HG02981 (cell line): ENCODE data around the gene JHY.

Experiments
- ATAC-seq: cut with Tn5 transposase; IDR thresholded peaks from one replicate; pipeline ENCODE4 v1.9.1; 2021; ENCODE audit warnings: mild to moderate bottlenecking, moderate library complexity; ENCODE audit not compliant: unreplicated experiment

Gene JHY

DNA sequence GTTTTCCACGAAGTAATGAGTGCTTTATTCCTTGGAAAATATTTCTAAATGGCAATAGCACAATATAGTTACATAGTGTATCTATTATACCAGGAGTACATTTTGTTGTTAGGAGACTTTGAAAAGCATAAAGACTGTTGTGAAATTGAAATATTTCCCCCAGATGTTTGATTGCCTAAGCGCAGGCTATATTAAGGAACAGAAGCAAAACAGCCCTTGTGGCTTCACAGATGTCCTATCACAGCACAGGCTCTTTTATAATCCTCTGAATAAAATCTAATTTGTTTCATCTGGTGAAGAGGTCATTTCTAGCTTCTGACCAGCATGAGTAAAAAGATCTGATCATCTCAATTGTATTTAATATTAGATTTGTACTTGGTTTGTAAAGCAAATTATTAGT, 50.9 kb downstream of the JHY start:
- no peak for ATAC-seq

DNA sequence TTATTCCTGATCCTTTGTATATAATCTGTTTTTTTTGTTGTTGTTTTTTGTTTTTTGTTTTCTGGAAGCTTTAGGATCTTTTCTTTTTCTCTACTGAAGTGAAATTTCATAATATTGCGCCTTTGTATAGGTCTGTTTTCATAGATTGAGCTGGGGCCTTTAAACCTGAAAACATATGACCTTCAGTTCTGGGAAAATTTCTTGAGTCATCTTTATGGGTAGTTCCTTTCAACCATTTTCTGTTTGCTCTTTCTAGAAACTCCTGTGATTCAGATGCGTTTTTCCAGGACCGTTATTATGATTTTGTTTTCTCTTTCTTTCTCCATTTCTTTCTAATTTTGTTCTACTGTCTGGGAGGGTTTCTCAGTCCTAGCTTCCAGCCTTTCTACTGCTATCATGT, 55.4 kb downstream of the JHY start:
- no peak for ATAC-seq

DNA sequence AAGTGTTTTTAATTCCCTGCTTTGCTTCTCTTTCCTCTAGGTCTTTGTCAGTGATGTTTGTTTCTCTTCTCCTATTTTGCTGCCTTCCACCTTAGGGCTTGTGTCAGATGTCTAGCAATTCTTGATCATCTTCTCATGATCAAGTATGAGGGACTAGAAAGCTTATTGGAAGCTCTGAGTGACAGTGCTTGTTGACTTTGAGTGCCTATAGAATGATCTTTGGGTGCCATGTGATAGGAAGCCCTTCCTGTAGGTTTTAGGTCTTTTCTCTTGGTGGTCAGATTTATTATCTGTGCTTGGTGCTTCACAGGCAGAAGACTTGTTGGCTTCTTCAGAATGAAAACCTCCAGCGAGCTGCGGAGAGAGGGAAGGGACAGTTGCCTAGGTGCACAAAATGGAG, 56.0 kb downstream of the JHY start:
- ATAC-seq, result no peak

DNA sequence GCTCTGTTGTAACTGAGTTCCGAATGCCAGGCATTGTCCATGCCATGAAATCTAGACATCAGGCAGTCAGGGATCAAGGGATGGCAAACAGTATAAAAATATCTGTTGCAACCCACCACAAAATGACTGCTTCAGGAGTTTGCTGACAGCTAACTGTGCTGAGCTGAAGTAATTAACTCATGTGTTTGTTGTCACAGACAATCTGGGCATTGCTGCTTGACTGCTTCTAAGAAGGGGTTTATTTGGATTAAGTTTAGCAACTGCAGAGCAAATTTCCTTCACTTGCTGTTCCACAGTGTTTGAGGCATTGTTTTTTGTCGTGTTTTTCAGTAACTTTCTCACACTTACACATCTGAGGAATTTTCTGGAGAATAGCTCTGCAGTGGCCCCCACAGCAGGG, 68.7 kb downstream of the JHY start:
- ATAC-seq, result no peak

DNA sequence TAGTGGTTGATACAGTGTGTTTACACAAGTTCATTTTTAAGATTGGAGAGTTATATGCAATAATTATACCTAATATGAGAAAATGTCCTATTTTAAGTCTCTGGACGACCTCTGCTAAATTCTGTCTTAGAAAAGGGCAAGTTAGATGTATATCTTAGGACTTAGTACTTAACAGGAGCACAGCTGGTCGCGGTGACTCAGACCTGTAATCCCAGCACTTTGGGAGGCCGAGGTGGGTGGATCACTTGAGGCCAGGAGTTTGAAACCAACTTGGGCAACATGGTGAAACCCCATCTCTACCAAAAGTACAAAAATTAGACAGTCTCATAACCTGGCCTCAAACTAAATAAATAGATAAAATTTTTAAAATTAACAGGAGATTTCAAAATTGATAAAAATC, 71.9 kb downstream of the JHY start:
- ATAC-seq, result no peak

DNA sequence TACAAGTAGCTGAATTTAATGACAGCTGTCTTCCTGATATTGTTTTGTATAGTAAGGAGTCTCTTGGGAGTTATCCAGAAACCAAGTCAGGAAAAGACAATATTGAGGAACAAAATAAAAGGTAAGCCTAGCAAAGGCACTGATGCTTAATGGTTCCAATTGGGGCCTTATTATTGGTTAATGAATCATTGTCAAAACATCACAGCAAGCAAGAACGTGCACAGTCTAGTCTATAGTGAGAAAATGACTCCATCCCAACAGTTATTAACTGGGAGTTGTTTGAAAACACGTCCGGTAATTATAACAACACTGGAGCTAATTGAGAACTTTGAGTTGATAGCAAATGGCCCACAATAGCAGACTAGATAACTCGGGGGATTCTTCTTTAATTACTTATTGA, 81.4 kb downstream of the JHY start:
- no peak for ATAC-seq

DNA sequence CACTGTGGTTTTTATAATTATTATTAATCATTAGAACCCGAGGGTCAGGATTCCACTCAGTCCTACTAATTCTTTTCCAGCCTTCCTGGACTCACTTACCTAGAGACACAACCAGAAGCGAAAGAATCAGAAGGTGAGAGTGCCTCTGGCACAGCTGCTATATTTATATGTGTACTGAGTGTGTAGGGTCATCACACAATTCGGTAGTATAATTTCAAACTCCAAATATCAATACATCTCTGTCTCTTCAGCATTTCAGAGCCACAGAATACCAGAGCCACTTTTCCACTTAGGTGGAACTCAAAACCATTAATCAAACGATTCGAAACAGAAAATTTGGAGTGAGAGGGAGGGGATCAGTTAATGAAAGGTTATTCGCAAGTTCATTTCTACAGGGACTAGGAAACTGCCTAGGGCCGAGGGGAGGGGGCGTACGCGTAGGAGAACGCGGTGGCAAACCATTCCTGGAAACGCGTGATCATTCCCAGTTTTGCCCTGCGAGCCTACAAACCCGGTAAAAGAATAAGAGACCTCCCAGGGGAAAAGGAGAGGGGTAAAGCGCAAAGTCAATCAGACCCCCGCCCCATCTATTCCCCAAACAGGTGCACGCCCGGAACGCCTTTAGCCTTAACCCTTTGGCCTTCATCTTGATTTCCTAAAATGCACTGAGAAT, 93.6 kb downstream of the JHY start:
- no peak for ATAC-seq

DNA sequence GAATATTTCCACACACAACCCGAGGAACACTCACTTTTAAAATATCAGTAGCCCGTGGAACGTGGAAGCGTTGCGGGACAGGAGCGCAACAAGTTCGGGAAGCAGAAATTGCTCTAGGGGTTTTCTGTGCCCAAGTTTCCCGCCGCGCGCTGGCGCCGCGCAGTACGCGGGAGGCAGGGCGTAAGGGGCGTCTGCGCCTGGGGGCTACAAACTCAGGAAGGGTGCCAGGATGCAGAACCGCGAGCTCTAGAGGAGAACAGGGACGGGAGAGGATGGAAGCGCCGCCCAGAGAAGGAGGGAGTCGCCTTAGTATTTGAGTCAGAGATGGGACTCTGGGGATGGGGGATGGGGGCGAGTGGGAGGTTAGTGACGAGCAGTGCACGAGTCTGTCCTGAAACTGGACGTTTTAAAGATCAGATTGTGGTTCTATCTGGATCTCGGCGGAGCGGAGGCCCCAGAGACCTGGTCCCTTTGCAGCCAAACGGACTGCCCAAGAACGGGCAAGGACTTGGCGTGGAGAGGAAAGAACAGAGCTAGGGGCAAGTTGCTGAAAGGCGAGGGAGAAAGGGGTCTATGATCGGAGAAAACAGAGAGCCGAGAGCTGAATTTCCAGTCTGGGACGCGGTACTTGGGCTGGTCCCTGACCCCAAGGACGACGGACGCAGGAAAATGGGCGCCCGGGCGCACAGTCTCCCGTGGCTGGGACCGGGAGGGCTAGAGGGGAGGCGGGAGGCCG, 94.3 kb downstream of the JHY start:
- ATAC-seq, result no peak

DNA sequence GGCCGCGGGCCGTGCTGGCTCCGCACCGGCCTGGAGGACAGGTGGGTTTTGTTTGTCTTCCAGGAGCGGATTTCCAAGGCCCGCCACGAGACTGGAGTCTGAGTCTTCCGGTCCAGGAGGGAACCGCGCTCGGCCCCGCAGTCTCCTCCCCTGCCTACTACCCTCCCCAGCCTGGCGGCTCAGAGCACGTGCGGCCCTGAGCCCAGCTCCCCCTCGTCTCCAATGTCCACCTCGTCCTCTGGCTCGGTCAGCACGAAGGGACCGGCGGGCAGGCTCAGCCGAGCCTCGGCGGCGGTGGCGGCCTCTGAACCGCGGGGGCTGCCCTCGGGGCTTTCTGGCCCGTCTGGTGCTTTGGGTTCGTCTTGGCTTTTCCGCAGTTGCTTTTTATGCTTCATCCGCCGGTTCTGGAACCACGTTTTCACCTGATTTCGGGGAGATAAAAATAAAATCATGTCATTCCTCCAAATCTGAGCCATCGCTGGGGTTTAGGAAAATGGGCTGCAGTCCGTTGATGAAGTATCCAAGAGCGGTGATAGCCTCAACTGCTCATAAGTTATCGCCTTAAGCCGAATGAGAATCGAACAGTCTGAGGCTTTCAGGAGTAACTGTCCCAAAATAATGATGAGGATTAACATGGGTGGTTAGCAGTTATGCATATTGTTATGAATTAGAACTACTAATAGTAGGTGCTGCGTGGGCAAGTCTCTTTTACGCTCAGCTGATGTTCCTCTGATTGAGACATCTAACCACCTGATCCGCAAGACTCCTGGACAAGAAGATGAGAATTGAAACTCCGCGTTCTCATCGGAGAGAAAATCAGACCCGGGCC, 95.1 kb downstream of the JHY start:
- ATAC-seq, result no peak

DNA sequence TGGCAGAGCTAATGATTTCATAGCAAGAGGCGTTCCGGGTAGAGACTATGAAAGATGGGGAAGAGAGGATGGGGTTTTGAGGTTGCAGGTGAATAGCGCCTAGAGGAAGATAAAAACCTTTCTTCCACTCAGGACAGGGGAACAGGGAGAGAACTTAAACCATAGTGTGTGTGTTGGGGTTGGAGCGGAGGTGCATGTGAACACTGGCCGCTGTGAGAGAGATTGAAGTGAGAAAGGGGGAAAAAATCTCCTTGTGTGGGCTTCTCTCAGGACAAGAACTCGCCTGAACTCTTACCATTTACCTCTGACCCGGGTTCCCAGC, 95.7 kb downstream of the JHY start:
- ATAC-seq, result no peak

DNA sequence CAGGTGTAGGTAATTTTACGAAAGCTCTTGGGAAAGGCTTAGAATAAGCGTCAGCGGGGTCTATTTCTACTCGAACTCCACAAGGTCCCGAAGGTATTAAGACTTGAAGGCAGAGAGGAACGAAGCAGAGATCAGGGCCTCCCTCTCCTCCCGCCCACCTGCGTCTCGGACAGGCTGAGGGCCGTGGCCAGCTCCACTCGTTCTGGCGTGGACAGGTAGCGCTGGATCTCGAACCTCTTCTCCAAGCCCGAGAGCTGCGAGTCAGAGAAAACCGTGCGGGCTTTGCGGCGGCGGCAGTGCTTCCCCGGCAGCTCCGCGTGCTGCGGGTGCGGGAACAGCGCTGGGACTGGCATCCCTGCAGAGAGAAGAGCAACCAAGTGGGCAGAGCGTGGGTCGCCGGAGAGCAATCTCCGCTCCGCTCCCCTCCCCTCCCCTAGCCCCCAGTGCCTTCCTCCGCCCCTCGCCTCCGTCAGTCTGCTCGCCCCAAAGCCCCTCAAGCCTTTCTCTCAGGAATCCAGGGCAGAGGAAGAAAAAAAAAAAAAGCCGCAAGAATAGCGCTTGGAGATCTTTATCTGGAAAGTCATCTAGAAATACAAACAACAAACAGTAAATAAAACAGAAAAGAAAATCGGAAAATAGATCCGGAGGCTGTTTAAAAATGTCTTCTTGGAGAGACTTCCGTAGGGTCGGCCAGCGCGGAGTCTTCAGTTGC, 96.7 kb downstream of the JHY start:
- ATAC-seq, result no peak

DNA sequence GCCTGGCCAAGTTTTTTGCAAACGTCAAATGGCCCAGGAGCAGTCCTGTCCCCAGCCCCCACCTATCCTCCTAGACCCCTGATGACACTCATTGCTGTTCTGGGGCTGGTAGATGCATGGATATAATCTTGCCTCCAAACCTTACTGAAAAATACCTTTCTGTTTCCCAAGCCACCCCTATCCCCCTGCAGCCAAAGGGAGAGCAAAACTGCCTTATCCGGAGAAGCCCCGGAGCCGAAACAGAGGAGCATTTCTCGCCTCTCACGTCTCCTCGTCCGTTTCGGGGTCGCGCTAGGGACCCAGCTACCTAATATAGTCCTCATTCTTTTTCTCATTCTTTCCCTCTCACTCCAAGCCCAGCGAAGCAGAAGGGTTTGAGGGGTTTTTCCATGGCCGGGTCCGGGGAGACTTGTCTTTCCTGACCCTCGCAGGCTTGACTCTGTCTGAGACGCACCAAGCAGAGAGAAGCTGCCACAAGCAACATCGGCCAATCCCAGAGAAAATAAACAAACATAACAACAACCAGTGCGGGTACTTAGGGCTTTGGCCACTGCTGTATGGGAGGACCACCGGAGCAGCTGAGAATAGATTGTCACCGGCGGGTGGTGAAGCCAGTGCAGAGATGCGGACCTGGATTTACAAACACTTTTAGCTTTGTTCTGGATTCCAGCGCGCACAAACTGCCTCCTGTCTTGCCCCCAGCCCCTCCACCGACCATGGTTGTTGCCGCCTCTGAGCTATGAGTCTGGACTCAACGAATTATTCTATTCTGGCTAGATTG, 97.4 kb downstream of the JHY start:
- no peak for ATAC-seq

DNA sequence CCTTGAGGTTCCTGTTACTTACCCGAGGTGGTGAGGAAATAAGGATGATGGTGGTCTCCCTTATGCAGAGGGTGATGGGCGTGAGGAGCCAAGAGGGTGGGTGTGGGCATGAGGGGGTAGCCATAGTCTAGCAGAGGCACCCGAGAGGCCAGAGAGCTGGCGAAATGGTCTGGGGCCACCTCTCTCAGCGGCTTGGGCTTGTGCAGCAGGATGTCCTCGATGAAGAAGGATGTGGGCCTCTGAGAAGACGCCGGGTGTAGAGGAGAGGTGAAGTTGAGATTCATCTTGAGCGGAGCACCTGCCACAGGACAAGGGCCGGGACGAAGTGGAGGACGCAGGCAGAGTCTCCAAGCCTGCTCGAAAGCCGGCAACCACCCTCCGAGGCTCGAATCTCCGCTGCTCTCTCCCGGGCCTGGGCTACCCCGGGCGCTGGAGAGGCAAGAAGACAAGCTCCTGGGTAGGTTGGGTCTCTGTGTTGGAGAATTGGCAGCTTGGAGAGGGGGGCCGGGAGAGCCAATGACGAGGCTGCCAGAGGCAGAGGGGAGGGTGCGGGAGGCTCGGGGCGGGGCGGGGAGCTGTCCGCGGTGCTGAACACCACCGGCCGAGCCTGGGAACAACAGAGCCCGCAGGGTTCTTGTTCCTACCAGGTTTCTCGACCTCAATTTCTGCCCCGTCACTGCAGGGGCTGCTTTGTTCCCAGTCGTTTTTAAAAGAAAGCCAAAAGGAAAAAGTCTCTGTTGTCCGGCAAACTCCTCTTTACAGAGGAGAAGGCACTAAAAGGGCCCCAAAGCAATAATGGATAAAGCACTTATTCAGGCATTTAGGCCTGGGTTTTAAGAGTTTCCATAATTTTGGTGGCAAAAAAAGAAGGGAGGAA, 99.1 kb downstream of the JHY start, which contains the start of gene BSX:
Gene BSX (minus strand): TSS at position 447 of the 877 bp plus-strand sequence. CDS start 163 bp downstream, at position 284.
- no peak for ATAC-seq

DNA sequence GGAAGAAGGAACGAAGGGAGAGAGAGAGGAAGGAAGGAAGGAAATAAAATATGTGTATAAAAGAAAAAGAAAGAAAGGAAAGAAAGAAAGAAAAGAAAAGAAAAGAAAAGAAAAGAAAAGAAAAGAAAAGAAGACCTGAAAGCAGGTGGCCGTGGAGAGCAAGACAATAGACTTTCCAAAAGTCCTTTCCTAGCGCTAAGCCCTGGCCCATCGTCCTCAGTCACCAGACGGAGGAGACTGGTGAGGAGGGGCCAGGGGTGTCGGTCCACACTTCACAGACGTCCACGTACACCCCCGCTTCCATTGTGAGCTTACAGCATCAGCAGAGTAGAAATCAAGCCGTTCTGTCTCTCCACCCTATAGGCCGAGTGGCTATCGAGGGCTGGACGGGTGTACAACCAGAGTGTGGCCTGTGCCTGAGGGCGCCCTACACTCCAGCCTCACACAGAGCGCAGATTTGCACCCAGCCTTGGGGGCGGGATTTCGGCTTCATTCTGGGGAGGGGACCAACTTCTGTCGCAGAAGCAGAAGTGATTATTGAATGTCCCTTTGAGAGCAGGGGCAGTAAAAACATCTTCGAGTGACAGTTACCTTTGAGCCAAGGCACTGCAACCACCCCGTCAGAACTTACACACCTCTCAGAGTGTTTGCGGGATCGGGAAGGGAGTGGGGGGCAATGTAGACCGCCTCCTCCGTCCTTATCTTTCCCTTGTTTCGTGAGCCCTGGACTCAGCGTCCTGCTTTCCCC, 101.1 kb downstream of the JHY start:
- no peak for ATAC-seq

DNA sequence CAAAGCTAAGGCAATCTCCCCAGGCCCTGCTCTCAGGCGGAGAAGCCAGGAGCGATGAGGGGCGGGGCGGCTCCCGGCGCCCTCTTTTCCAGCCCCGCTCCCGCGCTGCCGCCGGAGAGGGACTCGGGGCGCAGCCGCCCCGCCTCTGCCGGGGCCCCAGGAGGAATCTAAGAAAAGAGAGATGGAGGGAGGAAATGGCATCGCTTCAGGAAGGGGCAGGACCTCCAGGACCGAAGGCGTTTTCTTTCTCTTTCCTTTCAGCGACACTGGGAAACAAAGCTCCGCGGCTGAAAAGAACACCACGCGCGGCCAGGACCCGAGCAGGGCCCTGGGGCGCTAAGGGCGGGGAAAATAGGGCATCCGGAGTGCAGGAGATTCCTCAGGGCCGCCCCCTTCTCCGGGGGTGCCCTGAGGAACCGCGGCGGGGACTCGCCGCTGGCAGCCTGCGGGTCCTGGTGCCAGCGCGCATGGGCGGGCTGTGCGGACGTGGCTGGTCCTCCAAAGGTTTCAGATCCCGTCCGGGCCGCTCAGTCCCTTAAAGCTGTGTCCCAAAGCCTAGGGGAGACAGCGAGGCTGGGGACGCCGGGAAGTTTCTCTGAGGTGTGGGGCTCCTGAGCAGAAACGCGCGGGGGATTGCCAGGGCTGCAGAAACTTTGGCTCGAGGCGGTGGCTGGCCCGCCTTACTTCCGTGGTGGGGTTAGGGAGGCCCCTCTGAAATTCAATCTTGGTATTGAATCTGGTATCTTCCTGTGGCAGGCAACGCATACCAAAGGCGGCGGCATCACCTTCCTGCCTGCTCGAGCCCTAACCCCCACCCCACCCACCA, 101.8 kb downstream of the JHY start:
- ATAC-seq, result no peak

DNA sequence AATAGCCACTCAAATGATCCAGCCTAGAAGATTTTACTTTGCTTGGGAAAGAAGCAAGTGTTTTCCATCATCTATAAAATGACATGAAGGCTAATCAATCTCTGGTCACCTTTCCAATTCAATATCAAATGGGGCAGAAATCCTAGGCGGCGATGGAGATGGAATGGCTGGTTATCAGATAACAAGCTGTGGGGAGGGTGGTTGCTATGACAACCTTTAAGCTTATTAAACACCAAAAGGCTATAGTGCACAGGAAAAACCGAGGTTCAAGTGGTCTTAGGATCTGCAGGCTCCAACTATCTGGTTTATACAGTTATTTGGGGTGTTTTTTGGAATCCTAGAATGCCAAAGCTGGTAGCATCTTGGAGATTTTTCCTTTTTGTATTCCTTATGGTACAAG, 113.0 kb downstream of the JHY start:
- no peak for ATAC-seq

DNA sequence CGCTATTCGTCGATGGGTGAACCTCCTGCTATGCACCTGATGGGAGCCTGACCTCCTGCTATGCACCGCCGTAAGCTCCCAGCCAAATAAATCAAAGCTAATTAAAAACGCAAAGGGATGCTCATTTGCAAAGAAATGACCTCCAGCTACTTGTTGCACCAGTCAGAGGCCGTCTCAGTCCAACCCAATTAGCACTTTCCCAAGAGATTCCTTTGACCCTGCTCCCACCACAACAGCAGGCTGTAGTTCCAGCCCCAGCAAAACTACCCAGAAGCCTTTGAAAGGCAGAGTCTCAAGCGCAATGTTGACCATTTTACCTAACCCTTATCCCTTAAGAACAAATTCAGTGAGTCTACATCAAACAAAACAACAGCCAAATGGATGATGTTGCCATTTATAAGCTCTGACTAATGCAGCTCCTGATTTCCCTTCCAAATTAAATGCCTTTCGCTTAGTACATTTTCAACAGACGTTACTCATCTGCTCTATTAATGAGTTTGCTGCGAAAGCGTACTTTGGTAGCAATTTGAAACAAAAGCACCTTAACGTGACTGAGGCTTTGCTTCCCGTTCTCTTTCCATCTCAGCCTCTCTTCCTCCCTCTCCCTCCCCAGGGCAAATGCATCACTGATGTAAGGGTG, 116.3 kb downstream of the JHY start:
- ATAC-seq, result no peak

DNA sequence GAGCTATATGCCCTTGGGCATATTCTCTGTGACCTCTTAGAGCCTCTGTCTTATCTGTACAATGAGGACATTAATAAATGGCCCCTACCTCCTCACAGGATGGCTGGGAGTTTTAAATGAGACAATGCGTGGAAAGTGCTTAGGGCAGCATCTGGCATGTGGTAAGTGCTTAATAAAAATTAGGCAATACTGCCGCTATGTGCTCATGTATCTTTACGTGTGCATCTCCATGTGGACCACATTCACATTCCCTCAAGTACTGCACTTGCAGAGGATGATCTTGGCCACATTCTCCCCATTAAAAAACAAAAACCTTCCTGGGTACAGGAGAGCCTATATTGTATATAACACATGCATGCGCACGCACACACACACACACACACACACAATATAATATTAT, 118.2 kb downstream of the JHY start:
- no peak for ATAC-seq
